Left lung (tissue), 10 donors: Measurements from ENCODE around the gene NEURL4. TPM values are rescaled to one million over a fixed set of nuclear protein-coding genes. Genes with fewer than 3 reads are reported as not detected.

Experiments
- ATAC-seq: fragments of 200-7000 bp; cut with Tn5 transposase; one replicate; pipeline ENCODE4 v1.9.1; 2020; ENCODE audit warnings: moderate library complexity
- DNase-seq, 4 donors: peaks; one replicate each; pipeline ENCODE4 v3.0.0-alpha.2; 2013 to 2020
- H3K27ac ChIP-seq, 2 donors: fragments of 200-600 bp; sonication (generic) in 1 of 2; one replicate each; pipeline versions ENCODE4 v1.5.0 to v1.8.0; 2020 to 2021
- H3K27me3 ChIP-seq, 2 donors: fragments of 200-600 bp; sonication (generic) in 1 of 2; one replicate each; pipeline versions ENCODE4 v1.5.0 to v1.8.0; 2020 to 2021
- H3K36me3 ChIP-seq, 2 donors: fragments of 200-600 bp; sonication (generic) in 1 of 2; one replicate each; pipeline versions ENCODE4 v1.5.0 to v1.8.0; 2020 to 2021
- H3K4me1 ChIP-seq, 2 donors: fragments of 200-600 bp; one replicate each; pipeline ENCODE4 v1.8.0; 2021
- H3K4me3 ChIP-seq, 2 donors: fragments of 200-600 bp; sonication (generic) in 1 of 2; one replicate each; pipeline versions ENCODE4 v1.5.0 to v1.8.0; 2020 to 2021; ENCODE audit warnings: mild to moderate bottlenecking in 1 of 2
- H3K9me3 ChIP-seq, 2 donors: fragments of 200-600 bp; sonication (generic) in 1 of 2; one replicate each; pipeline versions ENCODE4 v1.5.0 to v1.8.0; 2020 to 2021
- CTCF ChIP-seq, 2 donors: fragments of 200-600 bp; sonication (generic) in 1 of 2; IDR thresholded peaks; one replicate each; pipeline versions ENCODE4 v1.5.0 to v1.8.0; 2021; ENCODE audit warnings: antibody characterized with exemption in 2 of 2
- intact Hi-C, 2 donors: fragments of 100-400 bp; cut with DNase I; formaldehyde crosslinking; loops; one replicate each; pipeline versions ENCODE4 v1.11.2 to v1.14.2; 2022
- polyA plus RNA-seq, 6 donors: library from polyadenylated mRNA; unstranded; fragments of 120-200 nt; gene quantifications; one replicate each; pipeline ENCODE4 v1.2.1, GENCODE V29; 2013; ENCODE audit not compliant: insufficient read length in 6 of 6
- total RNA-seq, 2 donors: library from RNA; stranded (reverse); fragmentation: NEBNext Ultra II Directional; extraction: Animal tissue kit (Norgen Biotek cat#: 25700); gene quantifications; one replicate each; pipeline ENCODE4 v1.2.1, GENCODE V29; 2021
- donor health status: DM: no; HTN: yes; CAD: no.
- donor health status: DM: no; HTN: no; CAD: no.

Gene NEURL4
- total and polyA plus RNA-seq, 8 donors = 22.2 to 36.8 (median 28.5) TPM

DNA sequence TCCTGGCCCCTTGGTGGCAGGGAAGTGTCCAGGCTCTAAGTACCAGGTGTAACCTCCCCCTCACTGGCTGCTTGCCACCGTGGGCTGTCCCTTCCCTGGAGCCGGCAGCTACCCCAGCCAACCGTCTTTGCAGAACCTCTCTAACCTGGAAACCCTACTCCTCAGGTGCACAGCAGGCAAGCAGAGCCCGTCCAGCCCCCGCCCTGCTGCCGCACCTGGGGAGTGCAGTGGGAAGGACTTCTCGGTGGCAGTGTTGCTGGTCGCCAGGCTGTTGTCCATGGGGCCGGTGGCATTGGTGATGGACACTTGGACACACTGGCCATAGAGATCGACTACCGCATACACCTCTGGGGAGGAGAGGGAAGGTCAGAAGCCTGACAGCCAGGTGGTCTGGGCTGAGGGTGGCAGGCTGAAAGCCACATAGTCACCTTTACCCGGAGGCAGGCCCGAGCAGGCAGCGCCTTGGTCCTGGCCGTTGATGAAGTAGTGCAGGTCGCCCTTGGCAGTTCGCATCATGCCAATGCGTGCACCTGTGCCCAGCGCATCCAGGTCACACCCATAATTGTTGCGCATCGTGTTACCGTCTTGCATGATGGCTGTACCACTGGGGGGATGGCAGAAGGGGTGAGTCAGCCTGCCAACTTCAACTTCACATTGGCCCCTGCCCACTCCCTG lies 6.5 kb downstream of the NEURL4 start:
- no peaks in the 10 kb centered on the region for H3K9me3 ChIP-seq
- no peak for ATAC-seq
- peaks cover 0 to 91% of the 10 kb centered on the region in 2 donors for H3K36me3 ChIP-seq
- peaks cover 0 to 1% of the 10 kb centered on the region in 2 donors for H3K4me1 ChIP-seq
- intact Hi-C loops = no loop called here
- H3K27me3 ChIP-seq = no peaks in the 10 kb centered on the region
- no peak overlapping the region for H3K27ac ChIP-seq
- no peak overlapping the region for H3K4me3 ChIP-seq
- DNase-seq = no peak
- TF ChIP-seq CTCF (IDR thresholded peaks at IDR 0.05) = no peak

DNA sequence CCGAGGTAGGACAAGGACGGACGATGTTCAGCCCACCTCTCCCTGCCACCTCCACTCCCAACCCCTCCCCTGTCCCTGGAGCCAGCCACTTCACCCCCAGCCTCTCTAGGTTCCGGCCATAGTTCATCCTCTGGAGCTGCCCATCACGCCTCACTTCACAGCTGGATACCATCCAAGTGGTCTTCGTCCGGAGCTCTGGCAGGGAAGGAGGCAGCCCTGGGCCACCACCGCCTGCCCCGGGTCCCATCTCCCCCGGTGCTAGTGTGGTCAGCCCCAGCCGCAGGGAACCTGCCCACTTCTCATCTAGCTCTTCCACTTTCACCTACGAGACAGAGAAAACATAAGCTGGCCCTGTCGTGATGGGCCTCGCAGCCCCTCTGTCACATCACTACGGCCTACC lies 7.7 kb downstream of the NEURL4 start:
- Histone ChIP-seq H3K27ac (no peak overlapping the region), H3K4me1 (no peaks in the 10 kb centered on the region), H3K4me3 (no peak overlapping the region), H3K27me3 (no peaks in the 10 kb centered on the region), H3K9me3 (no peaks in the 10 kb centered on the region), H3K36me3 (peaks cover 0 to 97% of the 10 kb centered on the region in 2 donors)
- intact Hi-C loops = no loop called here
- ATAC-seq (no peak), DNase-seq (no peak)
- no peak for TF ChIP-seq CTCF (IDR thresholded peaks at IDR 0.05)

DNA sequence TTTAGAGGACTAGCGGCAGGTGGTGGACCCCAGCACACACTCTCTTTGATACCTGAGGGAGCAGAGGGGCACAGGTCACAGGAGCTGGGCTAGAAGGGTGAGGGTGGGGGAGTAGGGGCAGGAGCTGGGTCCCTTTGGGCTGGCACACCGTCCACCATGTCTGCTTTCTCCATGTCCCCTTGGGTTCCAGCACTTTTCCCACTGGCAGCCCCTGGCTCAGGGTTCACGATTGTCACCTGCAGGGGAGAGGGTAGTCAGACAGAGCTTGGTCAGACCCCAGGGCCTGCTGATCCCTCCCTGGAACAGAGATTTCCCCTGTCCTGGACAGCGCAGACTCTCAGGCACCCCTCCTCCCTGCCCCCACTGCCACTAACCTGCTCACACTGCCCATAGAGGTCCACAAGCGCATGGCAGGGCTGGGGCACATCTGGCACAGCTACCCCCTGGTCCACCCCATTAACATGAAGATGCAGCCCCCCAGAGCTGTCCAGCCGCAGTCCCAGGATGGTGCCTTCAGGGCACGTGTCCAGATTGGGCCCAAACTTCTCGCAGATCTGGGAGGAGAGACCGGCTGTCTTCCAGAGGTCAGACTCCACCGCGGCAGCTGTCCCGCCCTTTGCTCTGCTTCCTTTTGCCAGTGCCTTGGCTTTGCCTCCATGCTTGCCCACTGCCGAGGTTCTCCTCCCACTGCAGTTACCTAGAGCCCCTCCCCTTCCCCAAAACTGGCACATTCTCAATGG lies 10.8 kb downstream of the NEURL4 start:
- no peaks in the 10 kb centered on the region for H3K9me3 ChIP-seq
- no peak overlapping the region for H3K27ac ChIP-seq
- H3K36me3 ChIP-seq = peaks cover 0 to 80% of the 10 kb centered on the region in 2 donors
- no peak for TF ChIP-seq CTCF (IDR thresholded peaks at IDR 0.05)
- H3K4me3 ChIP-seq = no peak overlapping the region
- ATAC-seq (no peak), DNase-seq (no peak)
- peaks cover 14 to 25% of the 10 kb centered on the region in 2 donors for H3K4me1 ChIP-seq
- no peaks in the 10 kb centered on the region for H3K27me3 ChIP-seq
- intact Hi-C loops = no loop called here

DNA sequence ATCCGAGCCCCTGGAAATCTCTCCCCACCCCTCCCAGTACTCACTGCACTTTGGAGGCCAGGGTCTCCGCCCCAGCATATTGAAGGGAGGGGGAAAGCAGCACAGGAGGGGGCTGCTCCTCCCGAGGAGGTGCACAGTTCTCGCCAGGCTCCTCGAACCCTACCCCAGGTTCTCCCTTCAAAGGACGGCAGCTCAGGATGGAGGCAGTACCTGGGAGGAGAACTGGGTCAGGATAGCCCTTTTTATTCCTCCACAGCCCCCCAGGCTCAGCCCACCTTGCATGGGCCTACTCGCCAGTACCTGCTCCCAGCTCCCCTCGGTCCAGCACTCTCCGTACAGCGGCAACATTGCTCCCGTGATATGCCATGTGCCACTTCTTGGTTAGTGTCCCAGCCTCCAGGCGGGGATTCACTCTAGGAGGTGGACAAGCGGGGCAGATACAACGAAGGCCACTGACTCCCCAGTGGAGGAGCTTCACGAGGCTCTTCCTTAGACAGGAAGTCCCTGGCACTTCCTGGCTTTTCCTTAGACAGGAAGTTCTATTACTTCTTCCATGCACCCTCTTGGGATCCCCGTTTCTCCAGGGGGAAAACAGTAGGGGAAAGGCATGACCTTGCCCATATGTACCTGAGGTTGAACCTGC lies 11.9 kb downstream of the NEURL4 start:
- no peaks in the 10 kb centered on the region for H3K27me3 ChIP-seq
- ATAC-seq (no peak), DNase-seq (no peak)
- H3K27ac ChIP-seq = no peak overlapping the region
- TF ChIP-seq CTCF (IDR thresholded peaks at IDR 0.05) = no peak
- intact Hi-C loops = no loop called here
- no peaks in the 10 kb centered on the region for H3K9me3 ChIP-seq
- peaks cover 17 to 33% of the 10 kb centered on the region in 2 donors for H3K4me1 ChIP-seq
- peaks cover 3 to 80% of the 10 kb centered on the region in 2 donors for H3K36me3 ChIP-seq
- H3K4me3 ChIP-seq = no peak overlapping the region
